SK-N-SH (cell line): ENCODE measurements around the gene GARS1.

Source experiments
- CHD2 ChIP-seq: fragments of 150-350 bp; IDR thresholded peaks from 2 replicates; pipeline ENCODE4 v1.6.1; 2018; ENCODE audit warnings: low read length; ENCODE audit not compliant: partially characterized antibody
- EP300 ChIP-seq, 2 experiments: IDR thresholded peaks; 2 replicates each; pipeline versions ENCODE4 v1.4.0 to v1.6.1; 2012; ENCODE audit warnings: borderline replicate concordance in 1 of 2, low read depth in 1 of 2, low read length in 1 of 2
- FOXM1 ChIP-seq: IDR thresholded peaks from 2 replicates; pipeline ENCODE4 v1.4.0; 2012; ENCODE audit warnings: low read depth, mild to moderate bottlenecking
- GABPA ChIP-seq: IDR thresholded peaks from 2 replicates; pipeline ENCODE4 v1.4.0; 2012; ENCODE audit warnings: low read depth, mild to moderate bottlenecking
- NFIC ChIP-seq: IDR thresholded peaks from 2 replicates; pipeline ENCODE4 v1.4.0; 2012; ENCODE audit warnings: borderline replicate concordance
- POLR2AphosphoS5 ChIP-seq: IDR thresholded peaks from 2 replicates; pipeline ENCODE4 v1.6.1; 2012; ENCODE audit warnings: low read depth, low read length
- RAD21 ChIP-seq: IDR thresholded peaks from 2 replicates; pipeline ENCODE4 v1.6.1; 2012; ENCODE audit warnings: mild to moderate bottlenecking, low read length
- SIN3A ChIP-seq: IDR thresholded peaks from 2 replicates; pipeline ENCODE4 v1.6.1; 2012; ENCODE audit warnings: low read depth, mild to moderate bottlenecking, low read length, moderate library complexity, borderline replicate concordance
- TCF12 ChIP-seq: IDR thresholded peaks from 2 replicates; pipeline ENCODE4 v1.4.0; 2012
- TEAD4 ChIP-seq: IDR thresholded peaks from 2 replicates; pipeline ENCODE4 v1.4.0; 2012; ENCODE audit warnings: mild to moderate bottlenecking, borderline replicate concordance; ENCODE audit not compliant: insufficient read depth
- YY1 ChIP-seq: IDR thresholded peaks from 2 replicates; pipeline ENCODE4 v1.4.0; 2012; ENCODE audit warnings: low read depth, mild to moderate bottlenecking
- TF ChIP-seq, protein P1 (sequence below): fragments of 200-600 bp; sonication (generic); IDR thresholded peaks from 2 replicates; pipeline ENCODE4 v1.6.1; 2017; ENCODE audit warnings: antibody characterized with exemption, mild to moderate bottlenecking, moderate library complexity
- TF ChIP-seq, protein P2 (sequence below): IDR thresholded peaks from 2 replicates; pipeline ENCODE4 v1.4.0; 2012; ENCODE audit warnings: low read depth
- TF ChIP-seq, protein P3 (sequence below): IDR thresholded peaks from 2 replicates; pipeline ENCODE4 v1.4.0; 2012; ENCODE audit warnings: low read depth, borderline replicate concordance

DNA sequence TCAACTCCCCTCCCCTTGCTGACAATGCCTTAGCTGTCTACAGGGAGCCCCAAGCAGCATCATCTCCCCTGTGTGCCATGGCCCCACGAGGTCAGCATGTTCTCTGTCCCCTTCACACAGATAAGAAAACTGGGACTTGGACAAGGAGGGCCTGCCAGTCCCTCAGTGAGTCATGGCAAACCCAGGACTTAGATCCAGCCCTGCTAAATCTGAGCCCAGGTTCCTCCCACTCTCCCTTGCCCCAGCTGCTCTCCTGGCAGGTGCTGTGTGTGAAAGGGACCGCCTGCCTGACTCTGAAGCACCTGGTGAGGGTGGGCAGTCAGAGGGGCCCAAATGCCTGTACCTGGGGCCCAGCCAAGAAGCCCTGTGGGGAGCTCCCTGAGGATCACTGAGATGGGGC, 80.2 kb downstream of the GARS1 start:
- TF ChIP-seq FOXM1 (no peak), NFIC (no peak), TCF12 (no peak), POLR2AphosphoS5 (no peak), CHD2 (no peak), EP300 (IDR thresholded peaks at IDR 0.05; ENCODE audit: borderline replicate concordance in 1 of 2, low read depth in 1 of 2, low read length in 1 of 2) (no peak), GABPA (no peak), YY1 (no peak), TEAD4 (no peak), SIN3A (no peak), RAD21 (no peak)
- TF ChIP-seq, protein P1, sequence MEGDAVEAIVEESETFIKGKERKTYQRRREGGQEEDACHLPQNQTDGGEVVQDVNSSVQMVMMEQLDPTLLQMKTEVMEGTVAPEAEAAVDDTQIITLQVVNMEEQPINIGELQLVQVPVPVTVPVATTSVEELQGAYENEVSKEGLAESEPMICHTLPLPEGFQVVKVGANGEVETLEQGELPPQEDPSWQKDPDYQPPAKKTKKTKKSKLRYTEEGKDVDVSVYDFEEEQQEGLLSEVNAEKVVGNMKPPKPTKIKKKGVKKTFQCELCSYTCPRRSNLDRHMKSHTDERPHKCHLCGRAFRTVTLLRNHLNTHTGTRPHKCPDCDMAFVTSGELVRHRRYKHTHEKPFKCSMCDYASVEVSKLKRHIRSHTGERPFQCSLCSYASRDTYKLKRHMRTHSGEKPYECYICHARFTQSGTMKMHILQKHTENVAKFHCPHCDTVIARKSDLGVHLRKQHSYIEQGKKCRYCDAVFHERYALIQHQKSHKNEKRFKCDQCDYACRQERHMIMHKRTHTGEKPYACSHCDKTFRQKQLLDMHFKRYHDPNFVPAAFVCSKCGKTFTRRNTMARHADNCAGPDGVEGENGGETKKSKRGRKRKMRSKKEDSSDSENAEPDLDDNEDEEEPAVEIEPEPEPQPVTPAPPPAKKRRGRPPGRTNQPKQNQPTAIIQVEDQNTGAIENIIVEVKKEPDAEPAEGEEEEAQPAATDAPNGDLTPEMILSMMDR = no peak
- TF ChIP-seq, protein P2, sequence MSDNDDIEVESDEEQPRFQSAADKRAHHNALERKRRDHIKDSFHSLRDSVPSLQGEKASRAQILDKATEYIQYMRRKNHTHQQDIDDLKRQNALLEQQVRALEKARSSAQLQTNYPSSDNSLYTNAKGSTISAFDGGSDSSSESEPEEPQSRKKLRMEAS = no peak
- TF ChIP-seq, protein P3, sequence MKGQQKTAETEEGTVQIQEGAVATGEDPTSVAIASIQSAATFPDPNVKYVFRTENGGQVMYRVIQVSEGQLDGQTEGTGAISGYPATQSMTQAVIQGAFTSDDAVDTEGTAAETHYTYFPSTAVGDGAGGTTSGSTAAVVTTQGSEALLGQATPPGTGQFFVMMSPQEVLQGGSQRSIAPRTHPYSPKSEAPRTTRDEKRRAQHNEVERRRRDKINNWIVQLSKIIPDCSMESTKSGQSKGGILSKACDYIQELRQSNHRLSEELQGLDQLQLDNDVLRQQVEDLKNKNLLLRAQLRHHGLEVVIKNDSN = no peak
